HG03521 (cell line): ENCODE data around the gene PROZ.
"Not testable (repeated sequence)": the region's sequence is repeated elsewhere in the genome, so short reads cannot be mapped to it uniquely, and the experiment has no call there.

ENCODE experiments used
- ATAC-seq: cut with Tn5 transposase; IDR thresholded peaks from one replicate; pipeline ENCODE4 v1.9.1; 2021; ENCODE audit warnings: mild to moderate bottlenecking, moderate library complexity; ENCODE audit not compliant: unreplicated experiment

The PROZ gene

DNA sequence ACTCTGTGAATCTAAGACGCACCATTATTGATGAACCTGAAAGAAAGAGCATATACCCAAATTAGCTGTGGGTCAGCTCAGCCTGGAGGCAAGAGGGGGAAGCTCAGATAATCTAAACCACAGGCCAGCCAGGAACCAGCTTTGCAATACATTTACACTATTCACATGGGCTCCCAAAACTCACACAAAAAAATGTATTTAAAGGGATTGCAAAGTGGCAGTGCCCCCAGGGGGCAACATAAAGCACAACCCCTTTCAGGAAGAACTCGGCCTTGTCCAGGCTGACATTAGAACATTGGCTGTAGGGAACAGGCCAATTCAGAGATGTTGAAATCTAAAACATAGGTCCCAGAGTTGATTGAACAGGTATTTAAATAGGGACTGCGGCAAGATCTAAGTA, 3.2 kb upstream of the PROZ start:
- no peak for ATAC-seq

DNA sequence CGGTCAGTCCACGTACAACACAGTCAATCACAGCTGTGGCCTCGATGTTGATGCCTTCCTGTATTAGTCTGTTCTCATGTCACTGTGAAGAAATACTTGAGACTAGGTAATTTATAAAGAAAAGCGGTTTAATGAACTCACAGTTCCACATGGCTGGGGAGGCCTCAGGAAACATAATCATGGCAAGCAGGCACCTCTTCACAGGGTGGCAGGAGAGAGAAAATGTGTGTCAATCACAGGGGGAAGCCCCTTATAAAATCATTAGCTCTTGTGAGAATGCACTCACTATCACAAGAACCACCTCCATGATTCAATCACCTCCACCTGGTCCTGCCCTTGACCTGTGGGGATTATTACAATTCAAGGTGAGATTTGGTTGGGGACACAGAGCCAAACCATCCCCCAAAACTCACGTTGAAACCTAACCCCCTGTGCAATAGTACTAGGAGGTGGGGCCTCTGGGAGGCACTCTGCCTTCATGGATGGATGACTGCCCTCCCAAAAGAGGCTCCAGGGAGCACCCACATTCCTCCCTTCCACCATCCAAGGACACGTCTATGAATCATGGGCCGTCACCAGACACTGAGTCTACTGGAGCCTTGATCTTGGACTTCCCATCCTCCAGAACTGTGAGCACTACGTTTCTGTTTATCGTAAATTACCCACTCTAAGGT, 2.3 kb upstream of the PROZ start:
- ATAC-seq: no peak

DNA sequence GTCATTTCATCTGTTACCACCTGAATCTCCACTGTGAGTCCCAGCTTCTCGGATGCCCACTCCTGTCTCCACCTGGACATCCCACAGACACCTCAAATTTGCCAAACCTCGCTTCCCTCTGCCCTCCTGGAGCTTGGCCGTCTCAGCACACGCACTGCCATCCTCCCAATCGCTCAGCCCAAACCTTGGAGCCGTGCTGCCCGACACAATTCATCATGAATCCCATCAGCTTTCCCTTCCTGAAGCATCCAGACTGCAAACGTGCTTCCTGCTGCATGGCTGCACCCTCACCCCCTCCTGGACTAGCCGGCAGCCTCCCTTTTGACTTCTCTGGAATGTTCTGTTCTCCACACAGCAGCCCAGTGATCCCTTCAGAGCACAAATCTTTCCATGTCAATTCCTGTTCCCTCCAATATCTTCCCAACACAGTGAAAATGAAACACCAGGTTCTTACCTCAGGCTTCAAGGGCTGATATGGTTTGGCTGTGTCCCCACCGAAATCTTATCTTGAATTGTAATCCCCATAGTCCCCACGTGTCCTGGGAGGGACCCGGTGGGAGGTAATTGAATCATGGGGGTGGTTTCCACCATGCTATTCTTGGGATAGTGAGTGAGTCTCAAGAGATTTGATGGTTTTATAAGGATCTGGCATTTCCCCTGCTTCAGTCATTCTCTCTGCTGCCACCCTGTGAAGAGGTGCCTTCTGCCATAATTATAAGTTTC, 1.1 kb upstream of the PROZ start:
- no peak for ATAC-seq

DNA sequence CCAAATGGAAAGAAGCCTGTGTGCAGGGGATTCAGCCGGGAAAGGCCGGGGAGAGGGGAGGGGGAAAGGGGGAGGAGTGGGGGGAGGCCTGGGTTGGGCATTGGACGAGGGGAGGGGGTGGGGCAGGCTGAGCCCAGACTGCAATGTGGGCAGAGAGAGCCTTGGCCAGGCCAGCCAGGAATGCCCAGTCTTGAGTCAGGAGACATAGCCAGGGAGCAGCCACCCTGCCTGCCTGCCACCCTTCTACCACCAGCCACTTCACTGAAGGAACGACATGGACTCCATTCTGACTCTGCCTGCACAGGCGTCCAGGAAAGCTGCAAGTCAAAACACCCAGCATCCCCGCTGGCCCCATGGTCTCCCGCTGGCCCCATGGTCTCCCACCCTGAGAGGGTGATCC, 498 bp downstream of the PROZ start:
- no peak for ATAC-seq

DNA sequence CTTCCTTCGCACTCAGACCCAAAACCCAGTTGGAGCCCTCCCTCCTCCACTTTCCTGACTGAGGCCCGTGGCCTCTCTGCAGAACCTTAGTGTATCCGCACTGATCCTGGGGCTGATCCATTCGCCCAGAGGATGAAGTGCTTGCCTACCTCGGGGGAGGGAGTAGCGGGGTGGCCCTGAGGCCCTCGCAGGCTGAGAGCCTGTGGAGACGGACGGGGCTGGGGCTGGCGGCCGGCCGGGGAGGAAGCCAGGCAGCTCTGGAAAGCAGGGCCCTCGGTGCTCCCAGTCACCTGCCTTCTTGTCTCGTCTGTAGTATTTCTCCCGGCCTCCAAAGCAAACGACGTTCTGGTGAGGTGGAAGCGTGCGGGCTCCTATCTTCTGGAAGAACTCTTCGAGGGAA, 1.3 kb downstream of the PROZ start:
- no peak for ATAC-seq

DNA sequence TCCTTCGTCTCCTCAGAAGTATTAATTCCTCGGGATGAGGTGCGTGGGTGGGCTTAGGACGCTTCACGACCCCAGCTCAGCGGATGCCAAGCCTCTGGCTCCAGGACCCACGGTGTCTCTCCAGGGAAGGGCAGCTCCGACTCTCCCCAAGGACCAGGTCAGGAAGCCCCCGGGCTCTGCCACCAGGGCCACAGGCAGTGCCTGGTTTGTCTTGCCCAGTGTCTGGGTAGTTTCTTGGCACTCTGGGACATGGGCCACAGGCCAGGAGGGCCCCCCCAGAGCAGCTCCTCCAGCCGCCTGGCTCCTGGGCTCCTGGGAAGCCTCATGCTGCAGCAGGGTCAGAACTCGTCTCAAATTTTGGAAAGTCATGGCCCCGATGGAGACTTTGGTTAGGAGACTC, 2.5 kb downstream of the PROZ start:
- no peak for ATAC-seq

DNA sequence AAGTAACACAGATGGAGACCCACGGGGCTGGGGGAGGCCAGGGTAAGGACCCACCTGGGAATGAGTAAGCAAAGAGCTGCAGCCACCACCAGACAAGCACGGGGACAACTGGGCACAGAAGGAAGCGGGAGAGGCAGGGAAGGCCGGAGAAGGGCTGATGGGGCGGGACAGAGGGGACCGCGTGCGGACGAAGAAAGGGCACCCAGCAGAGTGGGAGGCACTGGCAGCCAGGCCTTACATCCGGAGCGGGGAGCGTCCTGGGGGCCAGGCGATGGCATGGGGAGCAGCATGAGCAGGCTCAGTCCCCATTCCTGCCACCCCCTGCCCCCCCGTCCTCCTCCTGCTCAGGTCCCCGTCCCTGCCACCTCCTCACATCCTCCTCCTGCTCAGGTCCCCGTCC, 3.0 kb downstream of the PROZ start:
- ATAC-seq: no peak

DNA sequence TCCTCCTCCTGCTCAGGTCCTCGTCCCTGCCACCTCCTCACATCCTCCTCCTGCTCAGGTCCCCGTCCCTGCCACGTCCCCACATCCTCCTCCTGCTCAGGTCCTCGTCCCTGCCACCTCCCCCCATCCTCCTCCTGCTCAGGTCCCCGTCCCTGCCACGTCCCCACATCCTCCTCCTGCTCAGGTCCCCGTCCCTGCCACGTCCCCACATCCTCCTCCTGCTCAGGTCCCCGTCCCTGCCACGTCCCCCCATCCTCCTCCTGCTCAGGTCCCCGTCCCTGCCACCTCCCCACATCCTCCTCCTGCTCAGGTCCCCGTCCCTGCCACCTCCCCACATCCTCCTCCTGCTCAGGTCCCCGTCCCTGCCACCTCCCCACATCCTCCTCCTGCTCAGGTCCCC, 3.5 kb downstream of the PROZ start:
- not testable (repeated sequence) for ATAC-seq

DNA sequence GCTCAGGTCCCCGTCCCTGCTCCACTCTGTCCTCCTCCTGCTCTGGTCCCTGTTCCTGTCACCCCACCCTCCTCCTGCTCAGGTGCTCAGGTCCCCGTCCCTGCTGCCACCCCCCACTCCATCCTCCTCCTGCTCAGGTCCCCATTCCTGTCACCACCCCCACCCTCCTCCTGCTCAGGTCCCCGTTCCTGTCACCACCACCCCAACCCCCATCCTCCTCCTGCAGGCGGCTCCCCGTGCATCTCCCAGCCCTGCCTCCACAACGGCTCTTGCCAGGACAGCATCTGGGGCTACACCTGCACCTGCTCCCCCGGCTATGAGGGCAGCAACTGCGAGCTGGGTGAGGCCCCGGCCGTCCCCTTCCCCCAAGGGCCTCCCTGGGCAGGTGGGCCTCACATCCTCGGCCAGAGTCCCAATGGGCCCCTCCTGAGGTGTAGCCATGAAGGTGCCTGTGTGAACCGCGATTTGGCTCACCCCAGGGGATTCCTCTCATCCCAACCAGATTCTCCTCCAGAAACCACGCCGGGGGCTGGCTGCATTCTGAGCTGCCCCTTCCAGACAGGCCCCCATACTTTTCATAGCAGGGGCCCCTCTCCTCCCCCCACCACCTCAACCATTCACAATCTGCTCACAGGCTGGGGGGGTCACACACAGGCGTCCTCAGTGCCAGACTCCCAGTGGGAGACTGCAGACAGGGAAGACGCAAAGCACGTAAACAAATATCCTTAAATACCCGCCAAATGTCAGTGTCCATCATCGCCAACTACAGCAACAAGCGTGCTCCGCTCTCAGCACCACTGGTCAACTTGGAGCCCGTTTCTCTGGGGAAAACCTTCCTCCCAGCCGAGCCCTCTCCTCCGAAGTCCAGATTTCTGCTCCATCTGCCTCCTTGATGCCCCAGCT, 4.6 kb downstream of the PROZ start:
- no peak for ATAC-seq

DNA sequence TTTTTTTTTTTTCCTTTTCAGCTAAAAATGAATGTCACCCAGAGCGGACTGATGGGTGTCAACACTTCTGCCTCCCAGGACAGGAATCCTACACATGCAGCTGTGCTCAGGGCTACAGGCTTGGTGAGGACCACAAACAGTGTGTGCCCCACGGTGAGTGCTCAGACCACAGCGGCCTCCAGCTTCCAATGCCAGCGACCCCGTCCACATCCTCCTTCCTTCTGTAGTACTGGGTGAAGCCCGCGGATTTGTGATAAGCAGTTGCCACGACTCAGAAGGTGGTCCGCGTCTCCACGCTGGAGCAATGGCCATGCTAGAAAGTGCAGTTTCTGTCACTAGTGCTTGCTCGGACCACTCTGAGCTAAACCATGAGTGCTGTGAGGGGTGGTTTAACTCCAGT, 6.0 kb downstream of the PROZ start:
- ATAC-seq: no peak

DNA sequence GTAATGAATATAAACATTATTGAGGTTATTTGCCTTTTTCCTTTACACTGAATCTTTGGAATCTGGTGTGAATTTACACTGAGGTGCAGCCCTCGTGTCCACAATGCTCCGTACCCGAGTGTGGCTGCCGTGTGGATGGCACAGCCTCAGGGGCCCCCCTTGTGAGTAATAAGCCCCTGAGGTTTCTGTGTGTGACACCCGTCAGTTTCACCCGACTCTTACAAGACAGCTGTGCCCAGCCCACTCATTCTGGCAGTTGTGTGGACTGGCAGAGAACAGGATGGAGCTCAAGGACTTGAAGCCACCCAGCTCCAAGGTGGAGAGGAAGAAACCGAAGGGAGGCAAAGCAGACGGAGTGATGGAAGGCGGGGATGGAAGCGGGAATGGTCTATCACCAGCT, 7.8 kb downstream of the PROZ start:
- ATAC-seq: no peak

DNA sequence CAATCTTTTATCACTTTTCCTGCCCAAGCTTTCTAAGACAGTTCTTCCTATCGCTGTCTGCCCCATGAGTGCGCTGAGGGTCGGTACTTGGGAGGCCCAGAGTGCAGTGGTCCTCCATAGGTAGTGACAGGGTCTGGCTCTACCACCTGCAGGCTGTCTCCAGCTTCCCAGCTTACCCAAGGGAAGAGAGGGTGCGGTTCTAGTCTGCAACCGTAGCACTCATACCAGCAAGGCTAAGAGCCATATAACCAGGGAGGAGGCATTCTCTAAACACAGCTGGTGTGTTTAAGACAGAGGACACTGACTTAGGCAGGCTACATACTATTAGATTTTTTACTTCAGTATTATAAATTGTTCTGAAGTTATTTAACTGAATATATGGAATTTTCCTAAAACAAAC, 8.2 kb downstream of the PROZ start:
- ATAC-seq: no peak

DNA sequence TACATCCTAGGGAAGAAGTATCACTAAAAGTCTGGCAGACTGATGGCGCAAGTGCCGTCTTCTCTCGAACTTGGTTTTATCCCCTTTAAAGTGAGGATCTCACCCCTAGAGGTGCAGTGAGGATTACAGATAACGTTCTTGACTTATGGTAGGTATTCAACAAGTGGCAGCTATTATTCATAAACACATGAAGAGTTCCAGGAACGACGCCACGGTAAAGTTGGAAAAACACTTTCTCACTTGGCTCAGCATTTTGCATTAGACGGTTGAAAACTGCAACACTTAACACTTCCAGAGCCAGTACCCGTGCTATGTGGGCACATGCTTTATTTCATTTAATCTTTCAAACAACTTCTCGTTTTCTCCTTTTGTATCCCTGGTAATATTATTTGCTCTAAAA, 8.7 kb downstream of the PROZ start:
- ATAC-seq: no peak

DNA sequence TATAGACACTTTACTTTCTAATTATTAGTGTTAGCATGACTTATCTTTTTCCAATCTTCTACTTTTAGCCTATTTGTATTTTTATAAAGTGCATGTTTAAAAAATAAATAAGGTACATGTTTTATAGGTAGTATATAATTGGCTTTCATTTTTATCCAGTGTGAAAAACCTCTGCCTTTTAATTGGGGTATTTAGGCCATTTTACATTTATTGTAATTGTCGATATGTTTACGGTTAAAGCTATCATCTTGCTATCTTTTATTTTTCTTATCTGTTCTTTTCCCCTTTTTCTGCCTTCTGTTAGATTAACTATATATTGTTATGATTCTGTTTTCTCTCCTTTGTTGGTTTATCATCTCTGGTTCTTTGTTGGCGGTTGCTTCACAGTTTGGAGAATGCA, 9.1 kb downstream of the PROZ start:
- ATAC-seq: no peak

DNA sequence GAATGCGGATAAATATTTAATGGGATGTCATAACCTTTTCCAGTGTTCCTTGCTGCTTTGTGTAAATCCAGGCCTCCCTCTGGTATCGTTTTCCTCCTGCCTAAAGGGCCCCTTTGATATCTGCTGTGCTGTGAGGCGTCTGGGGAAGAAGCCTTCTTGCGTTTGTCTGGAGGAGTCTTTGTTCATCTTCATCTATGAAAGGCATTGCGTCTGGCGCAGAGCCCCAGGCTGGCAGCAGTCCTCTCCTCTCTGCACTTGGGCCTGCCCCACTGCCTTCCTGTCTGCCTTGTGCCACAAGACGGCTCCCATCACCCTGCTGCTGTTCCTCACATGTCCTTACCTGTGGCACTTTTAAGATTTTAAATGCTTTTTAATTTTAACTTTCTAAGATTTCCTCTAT, 9.8 kb downstream of the PROZ start:
- no peak for ATAC-seq

DNA sequence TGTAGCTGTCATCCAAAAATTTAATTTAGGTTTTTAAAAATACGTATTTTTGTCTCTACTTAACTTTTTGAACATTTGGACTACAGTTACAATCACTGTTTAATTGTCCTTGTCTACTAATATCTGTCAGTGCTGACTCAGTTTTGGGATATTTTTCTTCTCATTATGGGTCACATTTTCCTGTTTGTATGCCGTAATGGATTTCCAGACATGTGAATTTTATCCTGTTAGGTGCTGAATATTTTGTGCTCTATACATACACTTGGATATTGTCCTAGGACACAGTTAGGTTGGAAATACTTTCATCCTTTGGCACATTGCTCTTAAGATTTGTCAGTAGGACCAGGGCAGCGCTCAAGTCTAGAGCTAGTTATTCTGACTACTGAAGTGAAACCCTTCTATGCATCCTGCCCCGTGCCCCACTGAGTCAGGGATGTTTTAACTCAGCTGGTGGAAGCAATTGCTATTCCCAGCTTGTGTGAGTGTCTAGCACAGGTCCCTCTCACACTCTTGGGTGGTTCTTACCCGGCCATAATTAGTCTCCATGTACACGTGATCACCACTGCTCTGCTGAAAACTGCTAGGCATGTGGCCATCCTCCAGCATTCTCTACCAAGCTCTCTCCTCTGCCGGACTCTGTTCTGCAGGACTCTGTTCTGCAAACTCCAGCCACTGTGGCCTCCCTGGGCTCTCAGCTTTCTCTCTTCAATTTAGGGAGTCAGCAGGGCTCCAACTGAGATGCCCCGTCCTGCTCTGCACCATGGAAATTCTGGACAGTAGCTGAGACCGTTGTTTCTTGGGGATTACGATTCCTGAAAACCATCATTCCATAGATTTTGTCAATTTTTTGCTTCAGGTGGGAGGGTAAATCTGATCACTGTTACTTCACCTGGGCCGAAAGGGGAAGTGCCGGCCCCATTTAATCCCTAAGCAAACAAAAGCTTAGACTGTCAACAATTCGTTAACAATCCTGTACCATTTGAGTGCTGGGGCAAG, 11.1 kb downstream of the PROZ start:
- no peak for ATAC-seq

DNA sequence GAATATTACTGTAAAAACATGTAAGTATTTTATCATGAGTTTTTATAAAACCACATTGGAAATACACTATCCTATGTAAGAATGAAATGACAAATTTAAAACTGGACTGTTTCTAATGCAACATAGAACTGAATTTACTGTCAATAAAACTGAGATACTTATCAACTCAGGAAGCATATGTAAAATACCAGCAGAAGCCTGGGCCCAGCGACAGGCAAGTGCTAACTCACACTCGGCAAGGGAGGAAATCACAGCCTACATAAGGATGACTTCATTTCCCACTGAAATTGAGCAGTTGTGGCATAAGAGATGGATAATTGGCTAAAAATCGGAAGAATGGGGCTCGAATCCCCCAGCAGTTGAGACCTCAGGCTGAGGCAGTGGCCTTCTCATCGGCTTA, 12.1 kb downstream of the PROZ start:
- ATAC-seq: no peak

DNA sequence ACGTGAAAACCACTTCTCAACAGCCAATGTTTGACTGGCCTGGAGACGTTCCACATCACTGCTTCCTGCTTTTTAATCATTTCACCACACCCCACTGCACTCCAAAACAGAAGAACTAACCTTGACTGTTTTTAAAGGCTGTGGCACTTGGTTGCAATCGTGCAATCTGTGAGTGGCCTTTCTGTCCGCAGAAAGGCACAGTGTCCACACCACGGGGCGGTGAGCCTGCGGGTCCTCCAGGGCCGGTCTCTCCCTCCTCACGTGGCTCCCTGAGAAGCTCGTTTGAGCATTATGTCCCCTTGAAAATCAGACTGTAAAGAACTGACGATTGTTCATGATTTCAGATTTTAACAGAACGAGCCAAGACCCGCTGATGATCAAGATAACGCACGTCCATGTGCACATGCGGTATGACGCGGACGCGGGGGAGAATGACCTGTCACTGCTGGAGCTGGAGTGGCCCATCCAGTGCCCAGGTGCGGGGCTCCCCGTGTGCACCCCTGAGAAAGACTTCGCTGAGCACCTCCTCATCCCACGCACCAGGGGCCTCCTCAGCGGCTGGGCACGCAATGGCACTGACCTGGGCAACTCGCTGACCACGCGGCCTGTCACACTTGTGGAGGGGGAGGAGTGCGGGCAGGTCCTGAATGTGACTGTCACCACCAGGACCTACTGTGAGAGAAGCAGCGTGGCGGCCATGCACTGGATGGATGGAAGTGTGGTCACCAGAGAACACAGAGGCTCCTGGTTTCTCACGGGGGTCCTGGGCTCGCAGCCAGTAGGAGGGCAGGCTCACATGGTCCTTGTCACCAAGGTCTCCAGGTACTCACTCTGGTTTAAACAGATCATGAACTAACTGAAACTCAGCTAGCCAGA, 13.0 kb downstream of the PROZ start:
- no peak for ATAC-seq

DNA sequence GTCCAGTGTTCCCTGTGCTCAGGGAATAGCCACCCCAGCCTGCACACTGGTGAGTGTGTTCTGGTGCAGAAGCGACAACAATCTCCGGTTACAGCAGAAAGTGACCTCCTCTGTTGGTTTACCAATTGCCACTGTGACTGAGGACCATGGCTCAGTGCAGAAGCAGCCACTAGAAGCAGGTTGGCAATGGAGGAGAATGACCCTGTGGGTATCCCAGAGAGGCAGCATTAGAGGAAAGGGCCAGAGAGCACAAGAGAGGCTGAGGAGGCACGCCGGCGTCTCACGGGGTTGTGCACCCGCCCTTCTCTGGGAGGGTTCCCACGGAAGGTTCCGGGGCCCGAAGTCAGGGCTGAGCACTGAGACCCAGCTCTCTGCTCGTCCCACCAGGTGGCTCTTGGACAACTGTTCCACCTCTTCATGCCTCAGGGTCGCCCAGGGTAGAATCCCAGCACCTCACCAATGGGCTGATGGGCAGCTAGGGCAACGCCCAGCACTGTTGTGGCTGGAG, 14.0 kb downstream of the PROZ start:
- ATAC-seq: no peak
